ENCODE results near the gene PCBP2.

PCBP2 gene

DNA sequence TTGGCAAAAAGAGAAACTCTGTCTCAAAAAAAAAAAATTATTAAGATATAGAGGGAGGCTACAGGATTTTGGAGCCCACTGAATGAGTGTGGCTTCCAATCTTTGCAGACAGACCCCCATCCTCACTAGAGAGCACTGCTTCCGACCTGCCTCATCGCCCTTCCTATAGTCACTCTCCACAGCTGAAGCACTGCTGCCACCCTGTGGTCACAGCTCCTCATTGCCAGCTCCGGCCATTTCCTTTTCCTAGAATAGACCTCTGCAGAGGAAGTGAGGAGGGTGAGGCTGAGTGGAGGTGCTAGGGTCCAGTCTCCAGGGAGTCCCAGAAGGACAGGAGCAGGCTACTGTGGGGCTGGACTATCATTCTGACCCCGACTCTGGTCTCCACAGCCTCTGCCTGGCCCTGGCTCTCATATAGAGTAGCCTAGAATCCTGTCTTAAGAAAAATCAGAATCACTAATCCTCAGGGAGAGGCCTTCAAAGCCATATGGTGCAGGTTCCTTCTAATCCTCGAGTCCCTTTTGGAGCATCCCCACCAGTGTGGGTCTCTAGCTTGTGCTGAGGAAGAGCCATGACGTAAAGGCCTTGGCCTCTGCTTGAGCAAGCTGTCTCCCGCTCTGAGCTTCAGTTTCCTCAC is 56.8 kb downstream of the PCBP2 start:
- peak; percentile 76 for DNase-seq (ENCODE audit: low spot score)

- DNase-seq (ENCODE audit: low spot score) = no peak
These were observed 58.4 kb downstream of the PCBP2 start for GRCh38 chr12:53510181-53510812.

DNA sequence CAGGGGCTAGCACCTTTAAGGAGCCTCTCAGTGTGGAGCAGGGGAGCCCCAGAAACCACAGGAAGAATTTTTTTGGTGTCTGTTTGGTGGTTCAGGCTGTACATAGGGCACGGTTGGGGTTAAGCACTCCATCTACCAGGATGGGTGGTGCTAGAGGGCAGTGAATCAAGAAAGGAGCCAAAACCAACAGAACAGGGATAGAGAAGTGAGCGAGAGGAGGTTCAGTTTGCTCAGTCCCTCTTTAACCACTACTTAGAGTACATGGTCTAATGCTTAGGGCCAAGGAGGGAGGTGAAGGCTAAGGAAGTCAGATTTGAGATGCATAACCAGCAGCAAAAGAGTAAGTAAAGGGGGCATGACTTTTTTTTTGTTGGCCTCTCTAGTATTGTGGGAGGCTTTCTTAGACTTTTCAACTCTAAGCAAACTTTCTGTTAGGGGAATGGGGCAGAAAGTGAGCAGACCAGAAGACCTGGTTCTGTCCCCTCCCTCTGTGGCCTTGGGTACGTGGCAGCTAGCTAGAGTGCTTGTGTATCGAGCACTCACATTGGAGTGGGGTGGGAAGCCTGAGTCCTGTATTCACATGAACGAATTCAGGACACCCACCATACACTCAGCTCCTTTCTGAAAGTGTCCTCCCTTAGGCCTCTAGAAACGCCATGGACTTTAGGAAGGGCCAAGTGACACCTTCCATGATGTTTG is 62.0 kb downstream of the PCBP2 start:
- no peak for DNase-seq (ENCODE audit: low spot score)

DNA sequence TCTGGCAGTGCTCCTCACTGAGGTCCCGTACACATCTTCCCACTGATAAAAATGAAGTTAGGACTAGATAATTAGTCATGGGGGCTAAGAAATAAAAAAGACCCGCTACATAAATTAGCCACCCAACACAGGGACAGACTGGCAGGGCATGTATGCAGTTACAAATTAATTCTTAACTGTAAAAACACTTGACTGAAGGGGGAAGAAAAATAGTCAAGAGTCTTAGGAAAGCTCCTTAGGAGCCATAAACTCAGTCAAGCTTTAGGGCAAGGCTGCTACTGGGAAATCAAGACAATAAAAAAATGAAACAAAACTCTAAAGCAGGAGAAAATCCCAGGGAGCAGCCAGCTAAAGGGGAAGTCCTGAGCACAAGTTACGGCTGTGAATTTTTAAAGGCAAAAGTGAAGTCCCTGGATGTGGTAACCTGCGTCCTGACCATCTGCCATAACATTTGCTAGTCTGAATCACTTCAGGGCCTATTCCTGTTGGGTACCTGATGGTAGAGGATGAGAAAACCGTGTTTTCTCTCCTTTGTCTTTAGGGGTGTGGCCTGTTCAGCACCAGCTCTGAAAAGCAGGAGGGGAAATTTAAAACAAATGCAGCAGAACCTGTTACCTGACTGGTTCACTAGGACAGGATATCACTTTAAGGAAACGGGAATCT is 62.9 kb downstream of the PCBP2 start:
- no peak for DNase-seq (ENCODE audit: low spot score)

- no peak for DNase-seq (ENCODE audit: low spot score)
These were observed 63.4 kb downstream of the PCBP2 start for GRCh38 chr12:53515291-53515680.

- no peak for DNase-seq (ENCODE audit: low spot score)
These were observed 65.0 kb downstream of the PCBP2 start for GRCh38 chr12:53516758-53517455.

- no peak for DNase-seq (ENCODE audit: low spot score)
These were observed 66.5 kb downstream of the PCBP2 start for GRCh38 chr12:53518381-53518780.

GRCh38 chr12:53523131-53523530 is 71.2 kb downstream of the PCBP2 start:
- DNase-seq (ENCODE audit: low spot score) = no peak

GRCh38 chr12:53524476-53524875 is 72.6 kb downstream of the PCBP2 start:
- DNase-seq (ENCODE audit: low spot score) = no peak

DNA sequence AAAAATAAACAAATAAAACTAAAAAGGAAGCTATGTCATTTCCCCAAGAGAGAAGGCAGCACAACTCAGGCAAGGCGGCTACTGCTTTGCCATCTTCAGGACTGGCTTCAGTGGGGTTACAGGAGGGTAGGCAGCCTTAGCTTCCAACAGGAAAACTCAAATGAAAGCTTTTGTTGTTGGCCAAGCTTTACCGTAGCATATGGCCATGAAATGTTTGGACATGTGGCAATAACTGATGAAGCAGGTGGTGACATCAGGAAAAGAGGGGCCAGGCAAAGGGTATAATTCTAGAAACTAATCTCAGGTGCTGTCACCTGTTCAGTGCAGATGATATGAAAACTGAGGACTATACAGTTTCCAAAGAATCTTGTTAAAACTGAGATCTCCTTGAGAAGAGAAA is 78.2 kb downstream of the PCBP2 start:
- DNase-seq (ENCODE audit: low spot score) = no peak
